Thymus (tissue), 11 donors: ENCODE measurements around the gene IKZF3. TPM values are rescaled to one million over a fixed set of nuclear protein-coding genes. Genes with fewer than 3 reads are reported as not detected.

Experiments used
- DNase-seq, 9 donors: peaks; one replicate each; pipeline ENCODE4 v3.0.0-alpha.2; 2013; ENCODE audit warnings: low spot score in 9 of 9, low read depth in 6 of 9, missing footprints in 1 of 9
- H3K27ac ChIP-seq, 2 donors: one replicate each; pipeline ENCODE4 v1.5.1; 2013; ENCODE audit warnings: control low read depth in 1 of 2, low read depth in 1 of 2, low read length in 1 of 2, mild to moderate bottlenecking in 1 of 2, moderate library complexity in 1 of 2
- H3K27me3 ChIP-seq, 2 donors: one replicate each; pipeline ENCODE4 v1.5.1; 2013; ENCODE audit warnings: low read length in 1 of 2; ENCODE audit not compliant: control insufficient read depth in 2 of 2, insufficient read depth in 1 of 2
- H3K36me3 ChIP-seq, 2 donors: one replicate each; pipeline ENCODE4 v1.5.1; 2013; ENCODE audit warnings: low read length in 1 of 2, mild to moderate bottlenecking in 1 of 2, moderate library complexity in 1 of 2; ENCODE audit not compliant: control insufficient read depth in 2 of 2, insufficient read depth in 2 of 2
- H3K4me1 ChIP-seq, 2 donors: one replicate each; pipeline ENCODE4 v1.5.1; 2013; ENCODE audit warnings: low read length in 2 of 2; ENCODE audit not compliant: control insufficient read depth in 2 of 2, insufficient read depth in 2 of 2
- H3K4me3 ChIP-seq, 2 donors: one replicate each; pipeline ENCODE4 v1.5.1; 2013; ENCODE audit warnings: low read length in 2 of 2, control low read depth in 1 of 2, mild to moderate bottlenecking in 1 of 2
- H3K9me3 ChIP-seq, 2 donors: one replicate each; pipeline ENCODE4 v1.5.1; 2013; ENCODE audit warnings: low read length in 1 of 2, mild to moderate bottlenecking in 1 of 2; ENCODE audit not compliant: control insufficient read depth in 2 of 2, insufficient read depth in 1 of 2
- WGBS: extraction: QIAGEN DNeasy Blood & Tissue Kit; methylation state at CpG from one replicate; pipeline ENCODE4 v1.1.7; 2013; 5-methylcytosine and 5-hydroxymethylcytosine counted together
- polyA plus RNA-seq: library from polyadenylated mRNA; stranded (reverse); fragments of 200-250 nt; gene quantifications from one replicate; pipeline ENCODE4 v1.2.3, GENCODE V29; 2013
- total RNA-seq: library from RNA; stranded (reverse); fragments of 120-200 nt; gene quantifications from one replicate; pipeline ENCODE4 v1.2.4, GENCODE V29; 2013
- donor health status: healthy.

Gene IKZF3
- total and polyA plus RNA-seq, 2 donors: 23.9 to 31.5 TPM

- H3K4me1 ChIP-seq: peaks cover 17 to 53% of the 10 kb centered on the region in 2 donors
- H3K27me3 ChIP-seq: peaks cover 8 to 74% of the 10 kb centered on the region in 2 donors
- H3K36me3 ChIP-seq: no peaks in the 10 kb centered on the region
- 9% methylated on average over 34 of the region's 34 CpGs for WGBS
- peak within 1 kb of the TSS in 1 of 2 donors; percentile 56 for H3K27ac ChIP-seq
- H3K9me3 ChIP-seq: peaks cover 0 to 5% of the 10 kb centered on the region in 2 donors
- DNase-seq: peak in 1 of 9 donors; percentile 55
- peak within 1 kb of the TSS; percentile 14 to 34 for H3K4me3 ChIP-seq
These were observed 126.1 kb downstream of the IKZF3 start, which contains the start of gene GRB7 for GRCh38 chr17:39737760-39738567. Gene GRB7 (plus strand): TSS chr17:39737938. CDS start chr17:39742302, 4,364 bp downstream.

- Histone ChIP-seq H3K27me3 (peaks cover 5 to 69% of the 10 kb centered on the region in 2 donors), H3K4me3 (no peak overlapping the region), H3K36me3 (no peaks in the 10 kb centered on the region), H3K4me1 (peaks cover 17 to 53% of the 10 kb centered on the region in 2 donors), H3K27ac (no peak overlapping the region), H3K9me3 (peaks cover 0 to 5% of the 10 kb centered on the region in 2 donors)
- 58% methylated on average over 13 of the region's 13 CpGs for WGBS
- no peak for DNase-seq
These were observed 126.8 kb downstream of the IKZF3 start for GRCh38 chr17:39737206-39737759.

GRCh38 chr17:39736319-39737165 lies 127.6 kb downstream of the IKZF3 start:
- Histone ChIP-seq H3K9me3 (peaks cover 0 to 5% of the 10 kb centered on the region in 2 donors), H3K27ac (no peak overlapping the region), H3K4me3 (no peak overlapping the region), H3K36me3 (no peaks in the 10 kb centered on the region), H3K4me1 (peaks cover 17 to 53% of the 10 kb centered on the region in 2 donors), H3K27me3 (peaks cover 5 to 66% of the 10 kb centered on the region in 2 donors)
- WGBS: 90% methylated on average over 10 of the region's 10 CpGs
- DNase-seq: no peak

- Histone ChIP-seq H3K4me1 (peaks cover 17 to 49% of the 10 kb centered on the region in 2 donors), H3K36me3 (no peaks in the 10 kb centered on the region), H3K27me3 (peaks cover 5 to 60% of the 10 kb centered on the region in 2 donors), H3K4me3 (no peak overlapping the region), H3K9me3 (peaks cover 0 to 5% of the 10 kb centered on the region in 2 donors), H3K27ac (no peak overlapping the region)
- DNase-seq: no peak
- 73% methylated on average over 2 of the region's 2 CpGs for WGBS
These were observed 128.2 kb downstream of the IKZF3 start for GRCh38 chr17:39735882-39736281.

GRCh38 chr17:39732586-39732985 lies 131.5 kb downstream of the IKZF3 start:
- H3K4me3 ChIP-seq: no peak overlapping the region
- WGBS: over 99% methylated on average over 3 of the region's 3 CpGs
- H3K27ac ChIP-seq: no peak overlapping the region
- H3K9me3 ChIP-seq: no peaks in the 10 kb centered on the region
- peaks cover 2 to 27% of the 10 kb centered on the region in 2 donors for H3K27me3 ChIP-seq
- DNase-seq: no peak
- H3K4me1 ChIP-seq: peaks cover 11 to 31% of the 10 kb centered on the region in 2 donors
- H3K36me3 ChIP-seq: peaks cover 17 to 19% of the 10 kb centered on the region in 2 donors

GRCh38 chr17:39730095-39730921 lies 133.8 kb downstream of the IKZF3 start, which contains the start of gene MIEN1:
Gene MIEN1 (minus strand): TSS chr17:39730532. CDS start chr17:39730495, 37 bp downstream.
- 2% methylated on average over 65 of the region's 65 CpGs for WGBS
- H3K4me1 ChIP-seq: peaks cover 9 to 14% of the 10 kb centered on the region in 2 donors
- DNase-seq: peak; percentile 64 to 94 (median 85)
- peaks cover 31 to 32% of the 10 kb centered on the region in 2 donors for H3K36me3 ChIP-seq
- H3K27me3 ChIP-seq: peaks cover 0 to 5% of the 10 kb centered on the region in 2 donors
- H3K27ac ChIP-seq: peak within 1 kb of the TSS; percentile 75 to 93
- no peaks in the 10 kb centered on the region for H3K9me3 ChIP-seq
- peak within 1 kb of the TSS; percentile 89 to 96 for H3K4me3 ChIP-seq

GRCh38 chr17:39729280-39729851 lies 134.7 kb downstream of the IKZF3 start:
- H3K27me3 ChIP-seq: peaks cover 0 to 3% of the 10 kb centered on the region in 2 donors
- H3K36me3 ChIP-seq: peaks cover 31 to 36% of the 10 kb centered on the region in 2 donors
- no peak for DNase-seq
- peaks cover 9 to 14% of the 10 kb centered on the region in 2 donors for H3K4me1 ChIP-seq
- H3K27ac ChIP-seq: no peak overlapping the region
- H3K4me3 ChIP-seq: peak overlapping the region; percentile 89 to 96
- 92% methylated on average over 6 of the region's 6 CpGs for WGBS
- no peaks in the 10 kb centered on the region for H3K9me3 ChIP-seq

GRCh38 chr17:39727556-39727955 lies 136.6 kb downstream of the IKZF3 start:
- H3K4me1 ChIP-seq: peaks cover 9 to 14% of the 10 kb centered on the region in 2 donors
- H3K36me3 ChIP-seq: peaks cover 31 to 36% of the 10 kb centered on the region in 2 donors
- DNase-seq: no peak
- H3K9me3 ChIP-seq: no peaks in the 10 kb centered on the region
- no peak overlapping the region for H3K27ac ChIP-seq
- H3K27me3 ChIP-seq: no peaks in the 10 kb centered on the region
- WGBS: 95% methylated on average over 10 of the region's 10 CpGs
- no peak overlapping the region for H3K4me3 ChIP-seq
